Glomerular visceral epithelial cell (primary cell): ENCODE results near the gene SNTB2.

Source experiments
- DNase-seq: peaks from one replicate; pipeline ENCODE4 v3.0.0-alpha.2; 2016; ENCODE audit errors: extremely low spot score

Gene SNTB2

GRCh38 chr16:69180011-69180338, 7.0 kb upstream of the SNTB2 start:
- DNase-seq, result no peak

- DNase-seq, result no peak
Observed at GRCh38 chr16:69182730-69183416, 4.1 kb upstream of the SNTB2 start.

GRCh38 chr16:69187446-69188235, 677 bp downstream of the SNTB2 start:
- DNase-seq, result peak; percentile 59

- DNase-seq, result no peak
Observed at GRCh38 chr16:69188236-69188549, 1.2 kb downstream of the SNTB2 start.

GRCh38 chr16:69188716-69189115, 1.8 kb downstream of the SNTB2 start:
- no peak for DNase-seq

- no peak for DNase-seq
Observed at GRCh38 chr16:69190046-69190588, 3.2 kb downstream of the SNTB2 start.

- DNase-seq, result no peak
Observed at GRCh38 chr16:69190598-69190997, 3.6 kb downstream of the SNTB2 start.

- DNase-seq, result no peak
Observed at GRCh38 chr16:69191136-69191535, 4.2 kb downstream of the SNTB2 start.

- no peak for DNase-seq
Observed at GRCh38 chr16:69193855-69194254, 6.9 kb downstream of the SNTB2 start.

- no peak for DNase-seq
Observed at GRCh38 chr16:69194488-69194887, 7.5 kb downstream of the SNTB2 start.

- no peak for DNase-seq
Observed at GRCh38 chr16:69195369-69196029, 8.5 kb downstream of the SNTB2 start.

GRCh38 chr16:69197573-69197972, 10.6 kb downstream of the SNTB2 start:
- no peak for DNase-seq

GRCh38 chr16:69199382-69199781, 12.4 kb downstream of the SNTB2 start:
- DNase-seq, result no peak

- DNase-seq, result no peak
Observed at GRCh38 chr16:69201291-69201690, 14.3 kb downstream of the SNTB2 start.

GRCh38 chr16:69201787-69202186, 14.8 kb downstream of the SNTB2 start:
- DNase-seq, result no peak

GRCh38 chr16:69204172-69204571, 17.2 kb downstream of the SNTB2 start:
- no peak for DNase-seq

- no peak for DNase-seq
Observed at GRCh38 chr16:69209735-69210134, 22.8 kb downstream of the SNTB2 start.

- peak; percentile 7 for DNase-seq
Observed at GRCh38 chr16:69217433-69217832, 30.5 kb downstream of the SNTB2 start.

- no peak for DNase-seq
Observed at GRCh38 chr16:69219279-69219678, 32.3 kb downstream of the SNTB2 start.

GRCh38 chr16:69223882-69224281, 36.9 kb downstream of the SNTB2 start:
- no peak for DNase-seq

- DNase-seq, result no peak
Observed at GRCh38 chr16:69225121-69225520, 38.2 kb downstream of the SNTB2 start.

GRCh38 chr16:69233124-69233523, 46.2 kb downstream of the SNTB2 start:
- no peak for DNase-seq

GRCh38 chr16:69234460-69234859, 47.5 kb downstream of the SNTB2 start:
- no peak for DNase-seq
